ENCODE measurements around the gene MXI1.
"Not testable (repeated sequence)": the region's sequence is repeated elsewhere in the genome, so short reads cannot be mapped to it uniquely, and the experiment has no call there.

MXI1 gene

DNA sequence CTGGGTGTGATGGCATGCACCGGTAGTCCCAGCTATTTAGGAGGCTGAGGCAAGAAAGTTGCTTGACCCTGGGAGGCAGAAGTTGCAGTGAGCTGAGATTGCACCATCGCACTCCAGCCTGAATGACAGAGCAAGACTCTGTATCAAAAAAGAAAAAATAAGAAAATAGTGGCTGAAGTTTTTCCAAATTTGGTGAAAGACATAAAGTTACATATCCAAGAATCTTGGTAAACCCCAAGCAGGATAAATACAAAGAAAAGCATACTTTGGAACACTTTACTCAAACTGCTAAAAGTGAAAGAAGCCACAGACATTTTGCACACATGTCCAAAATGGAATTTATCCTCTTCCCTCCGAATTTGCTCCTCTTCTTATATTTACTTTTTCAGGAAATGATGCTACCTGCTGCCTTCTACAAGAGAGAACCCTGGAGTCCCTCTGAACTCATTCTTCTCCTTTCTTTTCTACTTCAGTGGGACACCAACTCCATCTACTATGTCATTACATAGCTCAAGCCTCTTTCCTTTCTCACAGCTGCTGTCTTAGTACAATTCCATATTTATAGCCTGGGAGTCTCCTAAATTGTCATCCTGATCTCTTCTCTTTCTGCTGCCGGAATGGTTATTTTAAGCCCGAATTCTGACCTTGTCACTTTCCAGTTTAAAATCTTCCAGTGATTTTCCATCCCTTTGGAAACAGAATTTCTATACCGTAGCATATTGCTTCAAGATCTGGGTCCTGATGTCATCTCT lies 114.6 kb downstream of the MXI1 start:
- DNase-seq (ENCODE audit: low read depth), result no peak

- DNase-seq (ENCODE audit: low read depth), result no peak
These were observed 116.1 kb downstream of the MXI1 start for GRCh38 chr10:110323503-110323902.

- DNase-seq (ENCODE audit: low read depth), result no peak
These were observed 116.9 kb downstream of the MXI1 start for GRCh38 chr10:110324201-110324804.

DNA sequence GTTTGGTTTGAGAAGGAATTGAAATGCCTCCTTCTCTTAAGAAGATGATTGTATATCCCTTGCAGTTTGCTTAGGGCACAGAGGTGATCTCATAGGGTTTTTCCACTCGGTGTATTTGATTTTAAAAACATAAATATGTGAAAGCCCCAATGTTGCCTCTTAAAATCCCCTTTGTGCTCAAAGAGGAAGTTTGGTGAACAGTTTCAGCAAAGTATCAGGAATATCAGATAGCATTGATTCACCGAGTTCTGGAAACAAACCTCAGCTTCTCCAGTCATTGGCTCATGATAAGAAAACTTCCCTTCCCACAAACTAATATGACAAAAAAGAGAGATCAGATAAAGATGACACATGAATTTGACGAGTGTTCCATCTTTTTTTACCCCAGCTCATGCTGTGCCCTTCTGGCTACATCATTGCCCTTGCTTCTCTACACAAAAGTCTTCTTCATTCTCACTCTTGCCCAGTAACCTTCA lies 117.4 kb downstream of the MXI1 start:
- DNase-seq (ENCODE audit: low read depth), result no peak

GRCh38 chr10:110326351-110327032 lies 119.1 kb downstream of the MXI1 start:
- no peak for DNase-seq (ENCODE audit: low read depth)

- no peak for DNase-seq (ENCODE audit: low read depth)
These were observed 120.0 kb downstream of the MXI1 start for GRCh38 chr10:110327262-110327914.

- DNase-seq (ENCODE audit: low read depth), result no peak
These were observed 123.3 kb downstream of the MXI1 start for GRCh38 chr10:110330675-110331074.

GRCh38 chr10:110331226-110331795 lies 123.9 kb downstream of the MXI1 start:
- not testable (repeated sequence) for DNase-seq (ENCODE audit: low read depth)

DNA sequence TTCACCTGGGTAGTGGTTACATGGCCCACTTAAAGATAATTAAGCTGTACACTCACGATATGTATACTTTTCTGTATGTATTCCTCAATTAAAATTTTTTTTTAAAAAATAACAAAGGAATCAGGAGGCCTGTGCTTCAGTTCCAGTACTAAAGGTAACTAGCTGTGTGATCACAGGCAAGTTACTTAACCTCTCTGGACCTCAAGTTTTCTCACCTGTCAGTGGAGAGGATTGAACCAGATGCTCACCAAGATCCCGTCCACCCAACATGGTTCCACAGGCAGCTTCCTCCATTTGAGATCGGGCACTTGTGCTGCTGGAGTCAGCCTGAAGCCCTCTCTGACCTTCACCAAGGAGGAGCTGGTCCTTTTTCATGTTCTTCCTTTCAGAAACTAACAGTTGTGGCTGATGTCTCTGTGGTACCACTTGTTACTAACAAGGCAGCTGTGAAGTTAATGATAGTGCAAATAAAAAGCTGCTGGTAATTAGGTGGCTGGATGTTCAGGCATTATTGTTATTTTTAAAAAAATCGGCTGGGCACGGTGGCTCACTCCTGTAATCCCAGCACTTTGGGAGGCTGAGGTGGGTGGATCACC lies 126.8 kb downstream of the MXI1 start:
- DNase-seq (ENCODE audit: low read depth), result no peak

DNA sequence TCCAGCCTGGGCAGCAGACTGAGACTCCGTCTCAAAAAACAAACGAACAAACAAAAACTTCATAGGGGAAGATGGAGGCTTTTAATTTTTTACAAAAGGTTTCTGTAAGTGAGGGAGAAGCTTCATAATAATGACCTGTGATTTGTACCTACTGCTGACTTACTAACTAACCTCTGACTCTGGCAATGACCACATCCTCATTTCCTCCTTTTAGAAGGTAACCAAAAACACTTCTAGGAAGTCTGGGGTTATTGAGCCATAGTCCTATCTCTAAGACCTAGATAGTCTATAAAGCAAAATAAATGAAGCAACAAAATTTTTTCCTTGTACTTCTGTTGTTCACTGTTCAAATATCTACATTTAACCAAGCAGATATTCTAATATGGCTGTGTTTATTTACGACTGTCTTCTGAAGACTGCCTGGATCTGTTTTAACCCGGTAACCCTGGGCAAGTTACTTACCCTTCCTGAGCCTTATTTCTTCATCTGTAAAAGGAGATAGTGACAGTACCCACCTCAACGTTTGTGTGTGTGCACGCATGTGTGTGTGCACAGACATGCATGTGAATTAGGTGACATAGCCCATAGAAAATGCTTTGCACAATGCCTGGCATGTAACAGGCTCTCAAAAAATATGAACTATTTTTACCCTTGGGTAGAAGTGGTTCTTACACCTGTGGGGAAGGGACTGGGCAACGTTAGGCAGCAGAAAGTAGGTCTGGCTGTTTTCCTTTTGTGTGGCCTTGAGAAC lies 128.1 kb downstream of the MXI1 start:
- DNase-seq (ENCODE audit: low read depth), result no peak

DNA sequence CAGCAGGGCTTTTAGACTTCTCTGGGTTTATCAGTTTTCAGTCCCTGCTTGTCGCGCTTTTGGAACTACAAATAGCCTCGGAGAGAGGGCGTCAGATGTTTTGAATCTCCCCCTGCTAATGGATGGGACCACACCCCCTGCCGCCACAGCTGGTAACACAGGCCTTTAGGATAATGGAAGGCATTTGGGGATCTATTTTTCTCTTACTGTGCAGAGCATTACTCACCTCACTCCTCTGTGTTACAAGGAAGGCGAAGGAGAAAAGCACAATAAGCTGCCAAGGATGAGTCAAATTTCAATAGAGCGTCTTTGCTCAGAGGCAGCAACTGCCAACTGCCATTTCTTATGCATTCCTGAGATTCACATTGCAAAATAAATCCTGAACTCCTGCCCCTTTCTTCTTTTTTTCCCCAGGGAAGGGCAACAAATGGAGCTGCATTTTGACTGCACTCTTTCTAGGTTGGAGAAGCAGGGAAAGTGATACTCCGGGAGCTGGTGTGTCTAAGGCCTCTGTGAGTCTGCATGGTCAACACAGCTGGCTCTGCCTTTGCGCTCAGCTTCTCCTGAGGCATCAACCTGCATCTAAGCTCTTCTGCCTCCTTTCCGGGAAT lies 128.8 kb downstream of the MXI1 start:
- DNase-seq (ENCODE audit: low read depth), result no peak
